HG02852 (cell line): Measurements from ENCODE around the gene KRTAP10-7.
"Not testable (repeated sequence)": the region's sequence is repeated elsewhere in the genome, so short reads cannot be mapped to it uniquely, and the experiment has no call there.

Source experiments
- ATAC-seq: cut with Tn5 transposase; IDR thresholded peaks from one replicate; pipeline ENCODE4 v1.9.1; 2021; ENCODE audit warnings: mild to moderate bottlenecking, moderate library complexity; ENCODE audit not compliant: unreplicated experiment

Gene KRTAP10-7

GRCh38 chr21:44627831-44628233, 27.4 kb downstream of the KRTAP10-7 start:
- ATAC-seq: not testable (repeated sequence)

DNA sequence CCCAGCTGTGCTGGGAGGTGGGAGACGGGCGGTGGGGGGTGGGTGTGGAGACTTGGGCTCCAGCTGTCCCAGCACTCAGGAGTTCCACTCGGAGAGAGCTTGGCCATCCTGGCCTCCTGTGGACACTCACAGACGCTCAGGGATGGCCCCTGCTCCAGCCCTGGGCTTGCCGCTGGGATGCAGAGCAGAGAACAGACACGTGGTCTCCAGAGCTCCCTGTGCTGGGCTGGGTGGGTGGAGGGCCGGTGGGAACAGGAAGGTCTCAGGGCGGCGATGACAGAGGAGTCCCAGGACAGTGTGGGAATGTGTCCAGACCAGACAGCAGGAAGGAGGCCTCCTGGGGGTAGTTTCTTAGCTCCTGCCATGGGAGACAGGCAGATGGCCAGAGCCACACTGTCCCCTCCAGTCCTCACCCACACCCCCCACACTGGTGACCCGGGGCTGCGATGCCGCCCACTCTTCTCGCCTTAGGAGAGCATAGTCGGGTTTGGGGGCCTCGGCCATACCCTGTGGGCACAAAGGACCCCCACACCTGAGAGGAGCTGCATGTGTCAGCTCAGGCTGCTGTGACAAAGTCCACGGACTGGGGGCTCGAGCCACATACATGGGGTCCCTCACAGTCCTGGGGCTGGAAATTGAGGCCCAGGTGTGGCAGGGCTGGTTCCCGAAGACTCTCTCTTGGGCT, 28.5 kb downstream of the KRTAP10-7 start:
- no peak for ATAC-seq

DNA sequence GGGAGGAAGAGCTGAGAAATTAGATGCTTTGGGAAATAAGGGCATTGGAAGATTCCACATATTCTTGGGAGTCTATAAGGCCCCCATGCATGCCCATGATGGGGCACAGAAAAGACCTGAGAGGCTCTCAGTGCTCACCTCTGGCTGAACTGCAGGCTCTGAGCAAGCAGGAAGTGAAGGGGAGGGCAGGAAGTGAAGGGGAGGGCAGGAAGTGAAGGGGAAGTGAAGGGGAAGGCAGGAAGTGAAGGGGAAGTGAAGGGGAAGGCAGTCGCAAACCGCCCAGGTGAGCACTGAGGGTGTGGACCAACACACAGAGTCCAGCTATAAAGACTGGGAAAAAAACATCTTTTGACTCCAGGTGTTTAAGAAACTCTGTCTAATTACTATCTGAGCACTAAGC, 30.0 kb downstream of the KRTAP10-7 start:
- no peak for ATAC-seq

DNA sequence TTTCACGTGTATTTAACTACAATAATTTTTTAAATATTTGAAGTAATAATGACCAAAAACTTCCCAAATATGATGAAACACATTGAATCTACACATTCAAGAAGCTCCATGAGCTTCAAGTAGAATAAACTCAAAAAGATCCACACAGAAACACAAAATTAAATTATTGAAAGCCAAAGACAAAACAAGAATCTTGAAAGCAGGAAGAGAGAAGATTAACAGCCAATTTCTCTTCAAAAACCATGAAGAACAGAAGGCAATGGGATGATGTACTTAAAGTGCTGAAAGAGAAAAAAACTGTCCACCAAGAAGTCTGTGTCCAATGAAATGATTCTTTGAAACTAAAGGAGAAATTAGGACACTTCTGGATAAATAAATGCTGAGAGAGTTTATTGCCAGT, 31.7 kb downstream of the KRTAP10-7 start:
- no peak for ATAC-seq

DNA sequence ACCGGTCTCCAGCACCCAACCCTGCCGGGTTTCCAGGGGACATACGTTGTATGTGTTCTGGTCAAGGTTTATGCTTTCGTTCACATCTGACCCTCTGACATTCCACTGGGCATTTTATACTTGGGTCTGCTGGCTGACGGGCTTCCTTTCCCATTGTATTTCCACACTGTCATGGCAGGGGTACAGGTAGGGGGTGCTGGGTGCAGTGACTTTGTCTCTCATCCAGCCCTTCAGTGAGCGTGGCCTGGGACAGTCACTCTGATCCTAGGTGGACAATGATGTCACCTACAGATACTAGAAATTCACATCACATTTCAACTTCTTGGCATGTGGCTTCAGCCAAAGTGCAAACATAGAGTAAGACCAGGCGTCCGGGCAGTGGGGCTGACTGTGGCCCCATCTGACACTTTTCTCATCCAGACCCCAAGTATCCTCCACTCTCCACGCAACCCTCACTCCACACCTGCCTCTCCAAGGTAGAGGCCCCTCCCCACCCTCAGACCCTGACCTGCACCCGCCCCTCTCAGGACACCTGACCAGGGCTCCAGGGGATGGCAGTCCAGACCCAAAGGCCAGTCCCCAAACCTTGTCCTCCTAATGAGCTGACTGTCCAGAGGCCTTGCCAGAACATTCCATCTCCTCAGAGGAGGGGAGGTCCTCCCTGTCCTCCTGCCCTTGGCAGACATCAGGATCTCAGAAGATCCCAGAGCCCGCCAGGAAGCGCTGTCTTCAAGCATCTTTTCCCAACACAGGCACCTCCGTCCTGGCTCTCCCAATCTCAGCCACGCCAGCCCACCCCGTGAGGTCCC, 36.0 kb downstream of the KRTAP10-7 start:
- no peak for ATAC-seq

GRCh38 chr21:44637018-44637850, 36.8 kb downstream of the KRTAP10-7 start, which contains the start of gene KRTAP10-10:
Gene KRTAP10-10, plus strand, starts transcription at chr21:44637356. Its CDS starts 62 bp downstream, at chr21:44637418.
- ATAC-seq: no peak

GRCh38 chr21:44637851-44638348, 37.5 kb downstream of the KRTAP10-7 start:
- ATAC-seq: not testable (repeated sequence)

- not testable (repeated sequence) for ATAC-seq
These were observed 38.3 kb downstream of the KRTAP10-7 start for GRCh38 chr21:44638506-44639330.

- ATAC-seq: no peak
These were observed 38.9 kb downstream of the KRTAP10-7 start for GRCh38 chr21:44639331-44639655.

DNA sequence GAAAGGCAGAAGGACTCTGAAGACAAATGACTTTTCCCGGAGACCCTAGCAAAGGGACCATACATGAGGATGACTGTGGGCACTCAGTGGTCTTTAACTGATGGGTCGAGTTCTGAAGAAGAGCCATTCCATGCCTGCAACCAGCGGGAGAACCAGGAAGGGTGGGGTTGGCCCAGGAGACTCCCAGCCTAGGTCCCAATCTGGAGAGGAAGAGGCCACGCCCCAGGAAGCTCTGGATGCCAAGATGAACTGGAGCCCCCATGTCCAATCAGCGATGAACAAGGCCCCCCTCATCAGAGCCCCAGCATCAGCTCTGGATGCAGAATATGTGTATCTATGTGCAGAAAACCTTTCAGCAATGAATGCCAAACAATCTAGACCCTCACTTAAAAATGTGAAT, 40.4 kb downstream of the KRTAP10-7 start:
- ATAC-seq: no peak

DNA sequence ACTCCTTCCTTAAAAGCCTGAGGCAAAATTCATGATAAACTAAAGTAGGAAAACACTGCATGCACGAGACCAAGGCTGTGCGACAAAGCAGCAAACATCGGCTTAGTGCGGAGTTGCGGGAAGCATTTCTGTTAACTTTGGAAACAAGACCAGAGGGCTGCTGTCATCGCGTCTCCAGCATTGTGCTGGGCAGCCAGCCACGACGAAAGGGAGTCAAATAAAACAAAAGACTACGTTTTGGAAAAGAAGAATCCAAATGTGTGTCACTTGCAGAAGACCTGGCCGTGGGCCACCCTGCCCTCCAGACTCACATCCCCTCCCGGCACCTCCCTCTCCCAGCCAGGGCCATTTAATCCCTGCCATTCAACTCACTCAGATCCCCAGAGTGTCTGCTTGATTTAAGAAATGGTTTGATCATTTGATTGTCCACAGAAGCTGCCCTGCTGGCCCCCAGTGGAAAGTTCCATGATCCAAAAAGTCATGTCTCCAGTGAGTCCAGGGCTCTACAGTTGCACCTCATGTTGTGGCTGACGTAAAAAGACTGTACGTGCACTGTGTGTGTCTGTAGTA, 43.4 kb downstream of the KRTAP10-7 start:
- ATAC-seq: no peak

GRCh38 chr21:44644878-44645277, 44.5 kb downstream of the KRTAP10-7 start:
- no peak for ATAC-seq

- not testable (repeated sequence) for ATAC-seq
These were observed 46.2 kb downstream of the KRTAP10-7 start, which contains the start of gene KRTAP10-11 for GRCh38 chr21:44646366-44647221. Gene KRTAP10-11, plus strand, starts transcription at chr21:44646414. Its CDS starts 45 bp downstream, at chr21:44646459.

GRCh38 chr21:44647222-44647552, 46.8 kb downstream of the KRTAP10-7 start:
- no peak for ATAC-seq

DNA sequence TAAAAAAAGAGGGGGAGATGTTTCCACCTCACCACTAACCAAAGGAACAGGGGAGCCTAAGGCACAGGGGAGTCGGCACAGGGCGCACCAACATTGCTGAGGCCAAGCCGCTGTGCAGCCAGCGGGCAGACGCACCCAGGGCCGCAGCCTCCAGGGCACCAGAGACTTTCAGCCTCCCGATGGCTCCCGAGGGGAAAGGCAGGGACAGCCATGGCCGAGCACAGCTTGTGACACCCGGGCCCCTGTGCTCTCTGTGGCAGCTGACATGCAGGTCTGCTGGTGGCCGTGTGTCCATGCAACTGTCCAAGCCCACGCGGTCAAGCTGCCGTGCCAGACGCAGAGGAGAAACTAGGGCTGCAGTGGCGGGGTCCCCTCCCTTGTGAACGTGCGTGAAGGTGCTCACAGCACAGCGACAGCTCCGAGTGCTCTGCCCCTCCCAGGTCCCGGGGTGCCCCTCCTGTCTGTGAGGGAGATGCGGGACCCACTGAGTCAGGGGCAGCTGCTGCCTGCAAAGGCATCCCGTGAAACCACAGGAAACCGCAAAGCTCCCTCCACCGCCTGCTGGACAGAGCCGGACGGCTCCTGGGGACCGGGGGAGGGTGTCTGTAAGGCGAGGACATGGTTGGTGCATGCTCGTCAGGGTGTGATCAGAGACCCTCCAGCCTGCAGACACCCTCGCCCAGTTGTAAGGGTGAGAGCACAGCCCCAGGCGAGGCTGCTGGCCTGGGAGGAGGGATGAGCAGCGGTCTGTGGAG, 48.3 kb downstream of the KRTAP10-7 start:
- ATAC-seq: no peak

DNA sequence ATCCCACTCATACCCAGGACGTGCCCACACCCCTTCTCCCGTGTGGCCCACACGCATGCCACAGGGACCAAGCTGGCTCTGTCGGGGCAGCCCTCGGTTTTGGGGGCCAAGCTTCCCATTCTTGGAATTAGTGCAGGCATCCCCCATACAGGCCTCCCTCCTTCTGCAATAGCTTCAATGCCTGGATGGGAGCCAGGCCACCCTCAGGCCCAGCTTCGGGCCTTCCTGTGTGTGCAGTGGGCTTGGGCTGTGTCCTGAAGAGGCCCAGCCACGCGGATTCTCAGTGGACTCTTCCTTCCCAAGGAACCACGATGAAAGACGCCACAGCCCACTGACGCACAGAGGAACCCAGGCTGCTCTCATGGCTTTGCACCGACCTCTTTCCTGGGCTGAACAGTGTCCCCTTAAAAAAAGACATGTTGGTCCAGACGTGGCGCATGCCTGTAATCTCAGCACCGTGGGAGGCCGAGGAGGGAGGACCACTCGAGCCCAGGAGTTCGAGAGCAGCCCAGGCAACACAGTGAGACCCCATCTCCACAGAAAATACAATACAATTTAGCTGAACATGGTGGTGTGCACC, 49.2 kb downstream of the KRTAP10-7 start:
- no peak for ATAC-seq

GRCh38 chr21:44650265-44650972, 50.0 kb downstream of the KRTAP10-7 start:
- ATAC-seq: no peak
